Smooth muscle cell (in vitro differentiated cells): ENCODE data around the gene FAM217A. TPM values are rescaled to one million over a fixed set of nuclear protein-coding genes. Genes with fewer than 3 reads are reported as not detected.

ENCODE experiments used
- DNase-seq: peaks from one replicate; lab custom pipeline; 2025; ENCODE audit not compliant: unreplicated experiment; lab: John Stamatoyannopoulos, UW
- H2AFZ ChIP-seq: fragments of 200-600 bp; sonication (generic); 2 replicates; pipeline ENCODE4 v1.6.0; 2016; ENCODE audit warnings: antibody characterized with exemption, low read depth, mild to moderate bottlenecking
- H3F3A ChIP-seq: fragments of 200-600 bp; sonication (generic); 2 replicates; pipeline ENCODE4 v1.6.0; 2017; ENCODE audit warnings: antibody characterized with exemption, low read depth
- H3K27ac ChIP-seq: fragments of 200-600 bp; sonication (generic); 2 replicates; pipeline ENCODE4 v1.5.1; 2016; ENCODE audit warnings: low read depth, mild to moderate bottlenecking
- H3K27me3 ChIP-seq: fragments of 200-600 bp; sonication (generic); 2 replicates; pipeline ENCODE4 v1.6.1; 2016; ENCODE audit warnings: low read depth, mild to moderate bottlenecking
- H3K36me3 ChIP-seq: fragments of 200-600 bp; sonication (generic); 2 replicates; pipeline ENCODE4 v1.5.1; 2016; ENCODE audit warnings: low read depth
- H3K4me1 ChIP-seq: fragments of 200-600 bp; sonication (generic); 2 replicates; pipeline ENCODE4 v1.5.1; 2016; ENCODE audit warnings: low read depth
- H3K4me2 ChIP-seq: fragments of 200-600 bp; sonication (generic); 2 replicates; pipeline ENCODE4 v1.6.0; 2016; ENCODE audit warnings: mild to moderate bottlenecking
- H3K4me3 ChIP-seq: fragments of 200-600 bp; sonication (generic); 2 replicates; pipeline ENCODE4 v1.5.1; 2016; ENCODE audit warnings: mild to moderate bottlenecking
- H3K79me2 ChIP-seq: fragments of 200-600 bp; sonication (generic); 2 replicates; pipeline ENCODE4 v1.6.0; 2016; ENCODE audit warnings: low read depth, mild to moderate bottlenecking
- H3K9ac ChIP-seq: fragments of 200-600 bp; sonication (generic); 2 replicates; pipeline ENCODE4 v1.6.0; 2016; ENCODE audit warnings: low read depth
- H3K9me3 ChIP-seq: fragments of 200-600 bp; sonication (generic); replicated peaks from 2 replicates; pipeline ENCODE4 v1.5.1; 2016; ENCODE audit warnings: low read depth
- H4K20me1 ChIP-seq: fragments of 200-600 bp; sonication (generic); 2 replicates; pipeline ENCODE4 v1.6.0; 2016; ENCODE audit warnings: low read depth
- WGBS: methylation state at CpG from one replicate; pipeline ENCODE4 v1.1.7; 2016; ENCODE audit warnings: low lambda C conversion rate; 5-methylcytosine and 5-hydroxymethylcytosine counted together
- polyA plus RNA-seq: library from polyadenylated mRNA; unstranded; fragments of >200 nt; fragmentation: Nextera tagmentation; extraction: Ambion mirVana; gene quantifications from 2 replicates; pipeline ENCODE4 v1.2.1, GENCODE V29; 2016
- total RNA-seq: library from RNA; depleted of rRNA; stranded (reverse); fragments of >200 nt; gene quantifications from 2 replicates; pipeline ENCODE4 v1.2.3, GENCODE V29; 2014
- TF ChIP-seq, protein P1 (sequence below): fragments of 200-600 bp; sonication (generic); IDR thresholded peaks from 2 replicates; pipeline ENCODE4 v1.5.1; 2017; ENCODE audit warnings: borderline replicate concordance, mild to moderate bottlenecking, antibody characterized with exemption; ENCODE audit not compliant: insufficient read depth, poor library complexity, severe bottlenecking

The FAM217A gene
- total and polyA plus RNA-seq, 2 experiments from 2014 or later: not detected

DNA sequence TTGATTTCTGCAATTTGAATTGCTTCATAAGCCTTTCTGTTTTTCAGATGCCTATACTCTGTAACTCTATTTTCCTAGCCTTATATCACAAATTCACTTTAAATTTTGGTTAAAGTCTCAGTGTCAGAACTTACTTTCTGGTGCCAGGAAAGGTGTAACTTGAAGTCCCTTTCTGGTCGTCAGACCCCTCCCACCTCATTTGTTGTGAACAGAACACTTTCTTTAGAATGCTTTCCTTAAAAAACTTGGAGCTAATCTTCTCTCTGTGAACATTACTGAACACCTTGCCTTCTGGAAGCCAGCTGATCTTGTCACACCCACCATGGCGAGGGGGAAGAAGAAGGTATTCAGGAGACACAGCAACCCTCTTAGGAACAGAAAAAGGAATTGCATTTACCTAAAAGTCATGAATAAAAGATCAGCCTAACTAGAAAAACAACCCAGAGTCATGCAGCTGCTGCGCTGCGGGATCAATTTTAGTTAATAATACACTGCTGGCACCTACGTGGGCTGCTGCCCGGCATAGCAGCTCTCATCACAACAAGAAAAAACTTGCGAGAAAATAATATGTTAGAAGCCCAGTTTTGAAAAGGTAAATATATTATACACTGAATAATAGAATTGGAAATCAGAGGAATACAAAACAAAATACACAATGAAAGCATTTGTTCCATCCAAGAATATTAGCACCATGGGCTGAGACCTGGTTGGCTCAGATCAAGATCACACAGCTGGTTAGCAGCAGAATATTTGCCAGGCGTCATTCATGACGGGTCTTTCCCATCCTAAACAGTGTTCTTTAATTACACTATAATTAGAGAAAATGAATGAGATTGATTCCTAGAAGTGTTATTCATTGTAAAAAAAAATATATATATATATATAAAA, 5.8 kb upstream of the FAM217A start:
- 91% methylated on average over 9 of the region's 9 CpGs for WGBS
- Histone ChIP-seq H3K79me2 (no peaks in the 10 kb centered on the region), H3F3A (no peaks in the 10 kb centered on the region), H3K4me2 (no peak overlapping the region), H3K9me3 (no peaks in the 10 kb centered on the region), H3K27me3 (no peaks in the 10 kb centered on the region), H4K20me1 (no peaks in the 10 kb centered on the region), H3K36me3 (no peaks in the 10 kb centered on the region), H2AFZ (no peak overlapping the region), H3K4me3 (no peak overlapping the region), H3K27ac (no peak overlapping the region), H3K9ac (no peak overlapping the region), H3K4me1 (peaks cover 4% of the 10 kb centered on the region)
- no peak for DNase-seq
- TF ChIP-seq, protein P1, sequence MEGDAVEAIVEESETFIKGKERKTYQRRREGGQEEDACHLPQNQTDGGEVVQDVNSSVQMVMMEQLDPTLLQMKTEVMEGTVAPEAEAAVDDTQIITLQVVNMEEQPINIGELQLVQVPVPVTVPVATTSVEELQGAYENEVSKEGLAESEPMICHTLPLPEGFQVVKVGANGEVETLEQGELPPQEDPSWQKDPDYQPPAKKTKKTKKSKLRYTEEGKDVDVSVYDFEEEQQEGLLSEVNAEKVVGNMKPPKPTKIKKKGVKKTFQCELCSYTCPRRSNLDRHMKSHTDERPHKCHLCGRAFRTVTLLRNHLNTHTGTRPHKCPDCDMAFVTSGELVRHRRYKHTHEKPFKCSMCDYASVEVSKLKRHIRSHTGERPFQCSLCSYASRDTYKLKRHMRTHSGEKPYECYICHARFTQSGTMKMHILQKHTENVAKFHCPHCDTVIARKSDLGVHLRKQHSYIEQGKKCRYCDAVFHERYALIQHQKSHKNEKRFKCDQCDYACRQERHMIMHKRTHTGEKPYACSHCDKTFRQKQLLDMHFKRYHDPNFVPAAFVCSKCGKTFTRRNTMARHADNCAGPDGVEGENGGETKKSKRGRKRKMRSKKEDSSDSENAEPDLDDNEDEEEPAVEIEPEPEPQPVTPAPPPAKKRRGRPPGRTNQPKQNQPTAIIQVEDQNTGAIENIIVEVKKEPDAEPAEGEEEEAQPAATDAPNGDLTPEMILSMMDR: no peak

DNA sequence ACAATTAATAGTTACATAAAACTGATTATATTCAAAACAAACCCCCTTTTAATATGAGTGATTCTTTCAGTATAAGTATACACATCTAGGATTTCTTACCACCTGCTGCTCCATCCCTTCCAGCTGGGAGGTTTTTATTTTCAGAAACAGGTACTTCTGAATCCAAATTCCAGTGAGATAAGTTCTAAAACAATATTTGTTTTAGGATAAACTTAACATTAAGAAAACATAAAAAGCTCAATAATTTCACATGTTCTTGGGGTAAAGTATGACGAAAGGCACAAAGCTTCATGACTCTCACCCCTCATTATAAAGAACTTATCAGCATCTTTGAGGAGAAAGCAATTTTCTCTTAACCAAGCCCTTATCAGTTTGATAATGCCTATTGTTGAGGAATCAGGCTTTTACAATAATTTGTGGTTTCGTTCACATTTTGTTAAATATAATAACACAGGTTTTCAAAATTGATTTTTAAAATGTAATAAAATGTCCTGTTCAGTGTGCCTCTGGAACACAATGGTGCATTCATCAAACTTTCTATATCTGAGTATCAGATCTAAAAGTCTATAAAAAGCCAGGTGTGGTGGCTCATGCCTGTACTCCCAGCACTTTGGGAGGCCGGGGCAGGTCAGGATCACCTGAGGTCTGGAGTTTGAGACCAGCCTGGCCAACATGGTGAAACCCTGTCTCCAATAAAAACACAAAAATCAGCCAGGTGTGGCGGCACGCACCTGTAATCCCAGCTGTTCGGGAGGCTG, 4.3 kb downstream of the FAM217A start:
- H3K4me2 ChIP-seq: no peak overlapping the region
- WGBS: 91% methylated on average over 6 of the region's 6 CpGs
- no peaks in the 10 kb centered on the region for H3K36me3 ChIP-seq
- no peaks in the 10 kb centered on the region for H3K4me1 ChIP-seq
- no peak overlapping the region for H3K9ac ChIP-seq
- H3K9me3 ChIP-seq: no peaks in the 10 kb centered on the region
- H3K27me3 ChIP-seq: no peaks in the 10 kb centered on the region
- H3K79me2 ChIP-seq: no peaks in the 10 kb centered on the region
- TF ChIP-seq, protein P1: no peak
- H3K4me3 ChIP-seq: no peak overlapping the region
- H2AFZ ChIP-seq: no peak overlapping the region
- no peaks in the 10 kb centered on the region for H3F3A ChIP-seq
- H4K20me1 ChIP-seq: no peaks in the 10 kb centered on the region
- no peak for DNase-seq
- no peak overlapping the region for H3K27ac ChIP-seq

- no peak overlapping the region for H2AFZ ChIP-seq
- H3K36me3 ChIP-seq: no peaks in the 10 kb centered on the region
- H3K79me2 ChIP-seq: no peaks in the 10 kb centered on the region
- no peak overlapping the region for H3K9ac ChIP-seq
- no peak overlapping the region for H3K27ac ChIP-seq
- H3F3A ChIP-seq: no peaks in the 10 kb centered on the region
- 77% methylated on average over 4 of the region's 4 CpGs for WGBS
- no peaks in the 10 kb centered on the region for H3K9me3 ChIP-seq
- H4K20me1 ChIP-seq: no peaks in the 10 kb centered on the region
- no peak overlapping the region for H3K4me2 ChIP-seq
- H3K4me1 ChIP-seq: no peaks in the 10 kb centered on the region
- TF ChIP-seq, protein P1: no peak
- H3K4me3 ChIP-seq: no peak overlapping the region
- DNase-seq: no peak
- no peaks in the 10 kb centered on the region for H3K27me3 ChIP-seq
Measured at GRCh38 chr6:4071330-4071729, 7.6 kb downstream of the FAM217A start.
